Liver (tissue), 9 donors: ENCODE measurements around the gene FARSA. TPM values are rescaled to one million over a fixed set of nuclear protein-coding genes. Genes with fewer than 3 reads are reported as not detected.
A peak's percentile ranks its signal among the peaks of the same experiment; 100 is the strongest.
"Not testable (repeated sequence)": the region's sequence is repeated elsewhere in the genome, so short reads cannot be mapped to it uniquely, and the experiment has no call there.

Experiments
- DNase-seq: peaks from one replicate; pipeline ENCODE4 v3.0.0-alpha.2; 2017; ENCODE audit warnings: low spot score
- H3K27ac ChIP-seq, 2 donors: one replicate each; pipeline ENCODE4 v1.7.0; 2013; ENCODE audit warnings: inconsistent platforms in 2 of 2, low read length in 2 of 2, control low read depth in 1 of 2, low read depth in 1 of 2, mild to moderate bottlenecking in 1 of 2
- H3K27me3 ChIP-seq, 4 donors: one replicate each; pipeline versions ENCODE4 v1.6.1 to v1.7.0; 2013; ENCODE audit warnings: low read length in 3 of 4, inconsistent platforms in 1 of 4, mild to moderate bottlenecking in 1 of 4, moderate library complexity in 1 of 4; ENCODE audit not compliant: control insufficient read depth in 4 of 4, insufficient read depth in 4 of 4
- H3K36me3 ChIP-seq, 4 donors: one replicate each; pipeline versions ENCODE4 v1.6.1 to v1.7.0; 2013; ENCODE audit warnings: low read length in 3 of 4, mild to moderate bottlenecking in 3 of 4, low read depth in 1 of 4, moderate library complexity in 1 of 4; ENCODE audit not compliant: control insufficient read depth in 4 of 4, insufficient read depth in 3 of 4
- H3K4me1 ChIP-seq, 4 donors: one replicate each; pipeline versions ENCODE4 v1.6.1 to v1.7.0; 2013; ENCODE audit warnings: low read length in 3 of 4, mild to moderate bottlenecking in 3 of 4, moderate library complexity in 1 of 4; ENCODE audit not compliant: control insufficient read depth in 4 of 4, insufficient read depth in 4 of 4
- H3K4me3 ChIP-seq, 3 donors: one replicate each; pipeline versions ENCODE4 v1.6.1 to v1.7.0; 2013; ENCODE audit warnings: low read length in 3 of 3, control low read depth in 1 of 3, low read depth in 1 of 3, mild to moderate bottlenecking in 1 of 3
- H3K9ac ChIP-seq, 2 donors: one replicate each; pipeline ENCODE4 v1.7.0; 2013; ENCODE audit warnings: low read length in 2 of 2, mild to moderate bottlenecking in 2 of 2, moderate library complexity in 2 of 2, control low read depth in 1 of 2, low read depth in 1 of 2
- H3K9me3 ChIP-seq, 4 donors: one replicate each; pipeline versions ENCODE4 v1.6.1 to v1.7.0; 2013; ENCODE audit warnings: low read length in 3 of 4; ENCODE audit not compliant: control insufficient read depth in 4 of 4
- EGR1 ChIP-seq, 2 donors: IDR thresholded peaks; 2 replicates each; pipeline ENCODE4 v1.6.1; 2016 to 2018; ENCODE audit warnings: antibody characterized with exemption in 2 of 2, low read depth in 2 of 2
- FOXA1 ChIP-seq: IDR thresholded peaks from 2 replicates; pipeline ENCODE4 v1.6.1; 2016; ENCODE audit warnings: antibody characterized with exemption
- FOXA2 ChIP-seq: IDR thresholded peaks from 2 replicates; pipeline ENCODE4 v1.6.1; 2016; ENCODE audit warnings: antibody characterized with exemption
- GABPA ChIP-seq, 2 donors: IDR thresholded peaks in 1 of 2; conservative IDR thresholded peaks in 1 of 2; 2 replicates each; pipeline ENCODE4 v1.6.1; 2016; ENCODE audit warnings: antibody characterized with exemption in 2 of 2, mild to moderate bottlenecking in 1 of 2, moderate library complexity in 1 of 2
- HNF4A ChIP-seq, 2 donors: conservative IDR thresholded peaks; 2 replicates each; pipeline ENCODE4 v1.6.1; 2016; ENCODE audit warnings: antibody characterized with exemption in 2 of 2, mild to moderate bottlenecking in 2 of 2
- HNF4G ChIP-seq: IDR thresholded peaks from 2 replicates; pipeline ENCODE4 v1.6.1; 2016; ENCODE audit warnings: antibody characterized with exemption
- JUND ChIP-seq, 2 donors: IDR thresholded peaks; 2 replicates each; pipeline ENCODE4 v1.6.1; 2016; ENCODE audit warnings: antibody characterized with exemption in 2 of 2
- MAX ChIP-seq: IDR thresholded peaks from 2 replicates; pipeline ENCODE4 v1.6.1; 2016; ENCODE audit warnings: antibody characterized with exemption
- NR2F2 ChIP-seq: IDR thresholded peaks from 2 replicates; pipeline ENCODE4 v1.6.1; 2016; ENCODE audit warnings: antibody characterized with exemption
- RAD21 ChIP-seq, 2 donors: IDR thresholded peaks; 2 replicates each; pipeline ENCODE4 v1.6.1; 2016; ENCODE audit warnings: antibody characterized with exemption in 2 of 2, mild to moderate bottlenecking in 2 of 2
- RXRA ChIP-seq, 2 donors: IDR thresholded peaks; 2 replicates each; pipeline ENCODE4 v1.6.1; 2017 to 2018; ENCODE audit warnings: antibody characterized with exemption in 2 of 2, mild to moderate bottlenecking in 1 of 2
- SP1 ChIP-seq: IDR thresholded peaks from 2 replicates; pipeline ENCODE4 v1.6.1; 2018; ENCODE audit warnings: antibody characterized with exemption, mild to moderate bottlenecking
- TAF1 ChIP-seq: conservative IDR thresholded peaks from 2 replicates; pipeline ENCODE4 v1.6.1; 2016; ENCODE audit warnings: antibody characterized with exemption, mild to moderate bottlenecking
- YY1 ChIP-seq: IDR thresholded peaks from 2 replicates; pipeline ENCODE4 v1.6.1; 2016; ENCODE audit warnings: antibody characterized with exemption, mild to moderate bottlenecking
- WGBS: extraction: QIAGEN DNeasy Blood & Tissue Kit; methylation state at CpG from one replicate; pipeline ENCODE4 v1.1.7; 2013; 5-methylcytosine and 5-hydroxymethylcytosine counted together
- polyA plus RNA-seq, 2 donors: library from polyadenylated mRNA; stranded (reverse) in 1 of 2; unstranded in 1 of 2; fragments of 200-250 nt in 1 of 2; fragments of >200 nt in 1 of 2; fragmentation: Nextera tagmentation in 1 of 2; extraction: Ambion mirVana in 1 of 2; gene quantifications; one replicate each; pipeline versions ENCODE4 v1.2.1 to v1.2.3, GENCODE V29; 2013 to 2015
- total RNA-seq, 2 donors: library from RNA; depleted of rRNA; stranded (reverse); fragments of >200 nt; gene quantifications; one replicate each; pipeline ENCODE4 v1.2.3, GENCODE V29; 2014
- TF ChIP-seq, protein P1 (sequence below): fragments of 150-350 bp; IDR thresholded peaks from 2 replicates; pipeline ENCODE4 v1.5.1; 2017; ENCODE audit warnings: improper control_type of control experiment, low read depth, low read length; ENCODE audit not compliant: missing input control
- TF ChIP-seq, protein P2 (sequence below): IDR thresholded peaks from 2 replicates; pipeline ENCODE4 v1.6.1; 2016; ENCODE audit warnings: antibody characterized with exemption, mild to moderate bottlenecking
- TF ChIP-seq, protein P3 (sequence below): IDR thresholded peaks from 2 replicates; pipeline ENCODE4 v1.6.1; 2016; ENCODE audit warnings: antibody characterized with exemption
- TF ChIP-seq, protein P4 (sequence below): IDR thresholded peaks from 2 replicates; pipeline ENCODE4 v1.6.1; 2016; ENCODE audit warnings: antibody characterized with exemption
- donor health status: healthy.
- donor health status: healthy.
- donor health status: healthy.
- donor health status: healthy.
- donor health status: healthy.

FARSA gene
- total and polyA plus RNA-seq, 4 donors, result 29.8 to 50.1 (median 34.3) TPM

GRCh38 chr19:12890787-12891552 lies 42.5 kb downstream of the FARSA start, which contains the start of gene GCDH:
GCDH (plus strand) TSS chr19:12891160; CDS start chr19:12891305, 145 bp downstream.
- H3K9ac ChIP-seq, result peak within 1 kb of the TSS; percentile 49 to 76
- peaks cover 6 to 32% (median 23%) of the 10 kb centered on the region in 4 donors for H3K4me1 ChIP-seq
- H3K27me3 ChIP-seq, result no peaks in the 10 kb centered on the region
- H3K9me3 ChIP-seq, result no peaks in the 10 kb centered on the region
- DNase-seq, result peak; percentile 95
- peaks cover 6 to 18% (median 9%) of the 10 kb centered on the region in 4 donors for H3K36me3 ChIP-seq
- peak within 1 kb of the TSS; percentile 78 to 81 for H3K27ac ChIP-seq
- TF ChIP-seq, protein P1, sequence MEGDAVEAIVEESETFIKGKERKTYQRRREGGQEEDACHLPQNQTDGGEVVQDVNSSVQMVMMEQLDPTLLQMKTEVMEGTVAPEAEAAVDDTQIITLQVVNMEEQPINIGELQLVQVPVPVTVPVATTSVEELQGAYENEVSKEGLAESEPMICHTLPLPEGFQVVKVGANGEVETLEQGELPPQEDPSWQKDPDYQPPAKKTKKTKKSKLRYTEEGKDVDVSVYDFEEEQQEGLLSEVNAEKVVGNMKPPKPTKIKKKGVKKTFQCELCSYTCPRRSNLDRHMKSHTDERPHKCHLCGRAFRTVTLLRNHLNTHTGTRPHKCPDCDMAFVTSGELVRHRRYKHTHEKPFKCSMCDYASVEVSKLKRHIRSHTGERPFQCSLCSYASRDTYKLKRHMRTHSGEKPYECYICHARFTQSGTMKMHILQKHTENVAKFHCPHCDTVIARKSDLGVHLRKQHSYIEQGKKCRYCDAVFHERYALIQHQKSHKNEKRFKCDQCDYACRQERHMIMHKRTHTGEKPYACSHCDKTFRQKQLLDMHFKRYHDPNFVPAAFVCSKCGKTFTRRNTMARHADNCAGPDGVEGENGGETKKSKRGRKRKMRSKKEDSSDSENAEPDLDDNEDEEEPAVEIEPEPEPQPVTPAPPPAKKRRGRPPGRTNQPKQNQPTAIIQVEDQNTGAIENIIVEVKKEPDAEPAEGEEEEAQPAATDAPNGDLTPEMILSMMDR, result peak; percentile 9
- TF ChIP-seq SP1 (peak; percentile 99), JUND (IDR thresholded peaks at IDR 0.05) (peak in 1 of 2 donors; percentile 35), RXRA (IDR thresholded peaks at IDR 0.05) (peak; percentile 81 to 83), HNF4A (conservative IDR thresholded peaks at IDR 0.05) (peak; percentile 57 to 60), HNF4G (peak; percentile 38), FOXA1 (no peak), RAD21 (IDR thresholded peaks at IDR 0.05) (peak in 1 of 2 donors; percentile 32), TAF1 (peak; percentile 89), FOXA2 (no peak), YY1 (peak; percentile 88), GABPA (IDR thresholded peaks at IDR 0.05 in 1 of 2, conservative IDR thresholded peaks at IDR 0.05 in 1 of 2) (peak in 1 of 2 donors; percentile 82), EGR1 (IDR thresholded peaks at IDR 0.05; ENCODE audit: low read depth in 2 of 2) (peak in 1 of 2 donors; percentile 86), NR2F2 (peak; percentile 91), MAX (peak; percentile 100)
- TF ChIP-seq, protein P2, sequence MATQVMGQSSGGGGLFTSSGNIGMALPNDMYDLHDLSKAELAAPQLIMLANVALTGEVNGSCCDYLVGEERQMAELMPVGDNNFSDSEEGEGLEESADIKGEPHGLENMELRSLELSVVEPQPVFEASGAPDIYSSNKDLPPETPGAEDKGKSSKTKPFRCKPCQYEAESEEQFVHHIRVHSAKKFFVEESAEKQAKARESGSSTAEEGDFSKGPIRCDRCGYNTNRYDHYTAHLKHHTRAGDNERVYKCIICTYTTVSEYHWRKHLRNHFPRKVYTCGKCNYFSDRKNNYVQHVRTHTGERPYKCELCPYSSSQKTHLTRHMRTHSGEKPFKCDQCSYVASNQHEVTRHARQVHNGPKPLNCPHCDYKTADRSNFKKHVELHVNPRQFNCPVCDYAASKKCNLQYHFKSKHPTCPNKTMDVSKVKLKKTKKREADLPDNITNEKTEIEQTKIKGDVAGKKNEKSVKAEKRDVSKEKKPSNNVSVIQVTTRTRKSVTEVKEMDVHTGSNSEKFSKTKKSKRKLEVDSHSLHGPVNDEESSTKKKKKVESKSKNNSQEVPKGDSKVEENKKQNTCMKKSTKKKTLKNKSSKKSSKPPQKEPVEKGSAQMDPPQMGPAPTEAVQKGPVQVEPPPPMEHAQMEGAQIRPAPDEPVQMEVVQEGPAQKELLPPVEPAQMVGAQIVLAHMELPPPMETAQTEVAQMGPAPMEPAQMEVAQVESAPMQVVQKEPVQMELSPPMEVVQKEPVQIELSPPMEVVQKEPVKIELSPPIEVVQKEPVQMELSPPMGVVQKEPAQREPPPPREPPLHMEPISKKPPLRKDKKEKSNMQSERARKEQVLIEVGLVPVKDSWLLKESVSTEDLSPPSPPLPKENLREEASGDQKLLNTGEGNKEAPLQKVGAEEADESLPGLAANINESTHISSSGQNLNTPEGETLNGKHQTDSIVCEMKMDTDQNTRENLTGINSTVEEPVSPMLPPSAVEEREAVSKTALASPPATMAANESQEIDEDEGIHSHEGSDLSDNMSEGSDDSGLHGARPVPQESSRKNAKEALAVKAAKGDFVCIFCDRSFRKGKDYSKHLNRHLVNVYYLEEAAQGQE, result peak; percentile 67
- TF ChIP-seq, protein P3, sequence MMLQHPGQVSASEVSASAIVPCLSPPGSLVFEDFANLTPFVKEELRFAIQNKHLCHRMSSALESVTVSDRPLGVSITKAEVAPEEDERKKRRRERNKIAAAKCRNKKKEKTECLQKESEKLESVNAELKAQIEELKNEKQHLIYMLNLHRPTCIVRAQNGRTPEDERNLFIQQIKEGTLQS, result no peak
- TF ChIP-seq, protein P4, sequence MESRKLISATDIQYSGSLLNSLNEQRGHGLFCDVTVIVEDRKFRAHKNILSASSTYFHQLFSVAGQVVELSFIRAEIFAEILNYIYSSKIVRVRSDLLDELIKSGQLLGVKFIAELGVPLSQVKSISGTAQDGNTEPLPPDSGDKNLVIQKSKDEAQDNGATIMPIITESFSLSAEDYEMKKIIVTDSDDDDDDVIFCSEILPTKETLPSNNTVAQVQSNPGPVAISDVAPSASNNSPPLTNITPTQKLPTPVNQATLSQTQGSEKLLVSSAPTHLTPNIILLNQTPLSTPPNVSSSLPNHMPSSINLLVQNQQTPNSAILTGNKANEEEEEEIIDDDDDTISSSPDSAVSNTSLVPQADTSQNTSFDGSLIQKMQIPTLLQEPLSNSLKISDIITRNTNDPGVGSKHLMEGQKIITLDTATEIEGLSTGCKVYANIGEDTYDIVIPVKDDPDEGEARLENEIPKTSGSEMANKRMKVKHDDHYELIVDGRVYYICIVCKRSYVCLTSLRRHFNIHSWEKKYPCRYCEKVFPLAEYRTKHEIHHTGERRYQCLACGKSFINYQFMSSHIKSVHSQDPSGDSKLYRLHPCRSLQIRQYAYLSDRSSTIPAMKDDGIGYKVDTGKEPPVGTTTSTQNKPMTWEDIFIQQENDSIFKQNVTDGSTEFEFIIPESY, result no peak
- WGBS, result under 1% methylated on average over 49 of the region's 49 CpGs
- H3K4me3 ChIP-seq, result peak within 1 kb of the TSS; percentile 91 to 98 (median 92)

DNA sequence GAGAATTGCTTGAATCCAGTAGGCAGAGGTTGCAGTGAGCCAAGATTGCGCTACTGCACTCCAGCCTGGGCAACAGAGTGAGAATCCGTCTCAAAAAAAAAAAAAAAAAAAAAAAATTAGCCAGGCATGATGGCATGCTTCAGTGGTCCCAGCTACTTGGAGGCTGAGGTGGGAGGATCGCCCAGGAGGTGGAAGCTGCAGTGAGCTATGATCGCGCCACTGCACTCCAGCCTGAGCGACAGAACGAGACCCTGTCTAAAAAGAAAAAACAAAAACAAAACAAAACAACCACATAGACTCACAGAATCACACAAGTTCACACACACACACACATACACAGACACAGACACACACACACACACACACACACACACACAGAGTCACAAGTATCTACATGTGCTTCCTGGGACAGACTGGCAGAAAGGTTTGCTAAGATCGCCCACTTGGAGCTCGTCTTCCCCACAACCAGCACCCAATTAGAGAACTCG lies 43.2 kb downstream of the FARSA start:
- WGBS, result 33% methylated on average over 10 of the region's 10 CpGs
- H3K4me1 ChIP-seq, result peaks cover 6 to 33% (median 25%) of the 10 kb centered on the region in 4 donors
- DNase-seq, H3K9me3 ChIP-seq, H3K27me3 ChIP-seq: not testable (repeated sequence)
- peak overlapping the region in 1 of 3 donors; percentile 48 for H3K4me3 ChIP-seq
- peaks cover 6 to 16% (median 9%) of the 10 kb centered on the region in 4 donors for H3K36me3 ChIP-seq
- H3K27ac ChIP-seq, result peak overlapping the region; percentile 30 to 66
- peak overlapping the region in 1 of 2 donors; percentile 46 for H3K9ac ChIP-seq
